Right ventricle myocardium superior (tissue), 1 donor: Measurements from ENCODE around the gene FBLN1. TPM values are rescaled to one million over a fixed set of nuclear protein-coding genes. Genes with fewer than 3 reads are reported as not detected.

Source experiments
- ATAC-seq: fragments of 200-7000 bp; cut with Tn5 transposase; one replicate; pipeline ENCODE4 v1.9.1; 2020; ENCODE audit warnings: mild to moderate bottlenecking; ENCODE audit not compliant: poor library complexity
- DNase-seq: peaks from one replicate; pipeline ENCODE4 v3.0.0-alpha.2; 2020
- intact Hi-C: fragments of 100-400 bp; cut with DNase I; formaldehyde crosslinking; loops from one replicate; pipeline ENCODE4 v1.11.2; 2022
- total RNA-seq: library from RNA; stranded (reverse); fragmentation: NEBNext Ultra II Directional; extraction: Animal tissue kit (Norgen Biotek cat#: 25700); gene quantifications from one replicate; pipeline ENCODE4 v1.2.1, GENCODE V29; 2021
- donor health status: DM: no; HTN: yes; CAD: no; lungs with severe emphysema.

Gene FBLN1
- total RNA-seq, 1 donor from 2014 or later = 89.5 TPM

GRCh38 chr22:45575607-45576272, 73.1 kb downstream of the FBLN1 start:
- DNase-seq (no peak), ATAC-seq (peak; percentile 40)
- intact Hi-C loops = no loop called here

GRCh38 chr22:45576273-45576625, 73.6 kb downstream of the FBLN1 start:
- intact Hi-C loops = no loop called here
- ATAC-seq (no peak), DNase-seq (no peak)

- no peak for ATAC-seq
- intact Hi-C loops = no loop called here
- no peak for DNase-seq
Measured at GRCh38 chr22:45576730-45577464, 74.2 kb downstream of the FBLN1 start.

GRCh38 chr22:45577746-45578523, 75.3 kb downstream of the FBLN1 start:
- ATAC-seq = peak; percentile 86
- DNase-seq = peak; percentile 89
- intact Hi-C loops = no loop called here

DNA sequence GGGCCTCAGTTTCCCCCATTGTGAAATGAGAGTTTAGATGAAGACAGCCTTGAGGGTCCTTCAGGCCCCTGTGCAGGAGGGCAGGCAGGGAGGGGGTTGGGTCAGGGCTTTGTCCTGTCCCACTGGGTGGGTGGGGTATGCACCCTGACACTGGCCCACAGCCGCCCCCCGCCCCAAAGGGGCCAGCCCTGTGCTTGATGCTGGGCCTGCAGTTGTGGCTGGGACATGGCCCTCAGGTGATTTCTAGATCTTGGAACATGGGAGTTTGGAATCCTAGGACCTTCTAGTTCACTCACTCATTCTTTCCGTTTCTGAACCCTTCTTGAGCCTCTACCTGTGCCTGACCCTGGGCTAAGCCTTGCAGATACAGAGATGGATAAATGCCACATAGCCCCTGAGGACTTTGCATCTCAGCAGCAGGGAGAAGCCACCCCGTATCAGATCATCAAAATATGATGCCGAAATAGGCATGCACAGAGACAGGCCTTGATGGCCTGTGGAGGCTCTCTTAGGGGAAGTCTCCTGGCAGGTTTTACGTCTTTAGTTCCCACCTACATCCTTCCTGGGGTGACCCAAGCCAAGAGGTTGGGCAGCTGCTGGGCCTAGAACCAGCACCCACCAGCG, 76.0 kb downstream of the FBLN1 start:
- DNase-seq = no peak
- ATAC-seq = no peak
- intact Hi-C loops = no loop called here

- intact Hi-C loops = no loop called here
- DNase-seq (no peak), ATAC-seq (no peak)
Measured at GRCh38 chr22:45579306-45579705, 76.6 kb downstream of the FBLN1 start.

DNA sequence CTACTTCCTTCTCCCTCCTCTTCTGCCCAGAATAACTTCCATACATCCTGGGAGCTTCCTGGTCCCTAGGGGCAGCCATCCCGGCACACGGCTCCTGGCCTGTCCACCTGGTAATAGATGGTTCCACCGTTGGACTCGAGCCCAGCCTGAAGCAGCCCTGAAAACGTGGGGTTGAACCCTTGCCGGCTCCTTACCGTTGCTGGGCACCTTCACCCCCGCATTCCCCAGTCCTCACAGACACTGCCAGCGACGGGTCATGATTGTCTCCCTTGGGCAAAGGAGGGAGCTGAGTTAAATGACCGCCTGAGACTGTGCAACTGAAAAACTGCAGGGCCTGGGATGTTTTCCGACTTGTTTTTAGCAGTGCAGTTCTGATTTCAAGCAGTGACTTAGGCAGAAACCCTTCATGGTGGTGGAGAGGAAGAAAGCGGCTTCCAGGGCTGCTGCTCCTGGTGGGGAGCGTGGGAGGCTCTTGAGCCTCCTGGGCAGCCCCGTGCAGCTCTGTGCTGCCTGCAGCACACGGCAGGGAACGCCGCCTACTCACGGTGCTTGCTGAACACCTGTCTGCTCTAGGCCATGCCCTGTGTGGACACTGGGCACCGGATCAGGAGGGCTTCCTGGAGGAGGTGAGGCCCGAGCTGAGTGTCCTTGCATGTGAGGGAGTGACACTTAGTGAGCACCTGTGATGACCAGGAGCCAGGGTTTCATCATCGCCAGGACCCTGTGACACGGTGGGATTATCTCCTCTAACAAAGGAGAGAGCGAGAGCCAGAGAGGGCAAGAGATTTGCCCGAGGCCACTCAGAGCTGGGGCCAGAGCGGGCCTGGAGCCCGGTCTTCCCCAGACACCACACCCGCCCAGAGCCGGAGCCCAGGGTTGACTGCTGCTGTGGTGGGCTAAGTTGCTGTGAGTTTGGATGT, 77.4 kb downstream of the FBLN1 start:
- no peak for DNase-seq
- intact Hi-C loops = no loop called here
- no peak for ATAC-seq

- intact Hi-C loops = no loop called here
- ATAC-seq (no peak), DNase-seq (no peak)
Measured at GRCh38 chr22:45580726-45581381, 78.2 kb downstream of the FBLN1 start.

GRCh38 chr22:45581549-45582080, 78.9 kb downstream of the FBLN1 start:
- intact Hi-C loops = no loop called here

GRCh38 chr22:45582236-45582954, 79.7 kb downstream of the FBLN1 start:
- ATAC-seq (no peak), DNase-seq (no peak)
- intact Hi-C loops = no loop called here

More at GRCh38 chr22:45581549-45582080, 78.9 kb downstream of the FBLN1 start:
- no peak for ATAC-seq
- no peak for DNase-seq

GRCh38 chr22:45582955-45583320, 80.3 kb downstream of the FBLN1 start:
- DNase-seq (no peak), ATAC-seq (no peak)
- intact Hi-C loops = no loop called here

GRCh38 chr22:45583504-45583903, 80.8 kb downstream of the FBLN1 start:
- DNase-seq (no peak), ATAC-seq (no peak)
- intact Hi-C loops = no loop called here

DNA sequence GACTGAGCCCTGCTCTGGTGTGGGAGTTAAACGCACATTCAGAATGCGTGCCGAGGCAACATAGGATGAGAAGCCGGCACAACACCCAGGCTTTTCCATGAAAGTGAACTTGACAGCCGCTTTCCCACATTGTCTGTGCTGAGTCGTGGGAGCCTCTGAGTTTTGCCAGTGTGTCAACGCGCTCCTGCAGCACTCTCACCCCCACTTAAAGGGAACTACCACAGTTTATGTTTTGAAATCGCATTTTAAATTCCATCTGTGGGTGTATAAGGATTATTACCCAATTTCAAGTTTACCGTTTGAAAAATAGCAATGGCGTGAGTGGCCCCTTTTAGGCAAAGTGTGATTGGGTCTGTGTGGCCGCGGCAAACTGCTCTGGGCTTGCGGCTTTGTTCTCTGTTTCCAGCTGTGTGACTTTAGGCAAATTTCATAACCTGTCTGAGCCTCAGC, 81.5 kb downstream of the FBLN1 start:
- ATAC-seq (no peak), DNase-seq (no peak)
- intact Hi-C loops = no loop called here

GRCh38 chr22:45584621-45585436, 82.1 kb downstream of the FBLN1 start:
- DNase-seq (no peak), ATAC-seq (no peak)
- intact Hi-C loops = no loop called here

GRCh38 chr22:45585437-45585755, 82.7 kb downstream of the FBLN1 start:
- intact Hi-C loops = no loop called here
- ATAC-seq (peak; percentile 41), DNase-seq (peak; percentile 60)

DNA sequence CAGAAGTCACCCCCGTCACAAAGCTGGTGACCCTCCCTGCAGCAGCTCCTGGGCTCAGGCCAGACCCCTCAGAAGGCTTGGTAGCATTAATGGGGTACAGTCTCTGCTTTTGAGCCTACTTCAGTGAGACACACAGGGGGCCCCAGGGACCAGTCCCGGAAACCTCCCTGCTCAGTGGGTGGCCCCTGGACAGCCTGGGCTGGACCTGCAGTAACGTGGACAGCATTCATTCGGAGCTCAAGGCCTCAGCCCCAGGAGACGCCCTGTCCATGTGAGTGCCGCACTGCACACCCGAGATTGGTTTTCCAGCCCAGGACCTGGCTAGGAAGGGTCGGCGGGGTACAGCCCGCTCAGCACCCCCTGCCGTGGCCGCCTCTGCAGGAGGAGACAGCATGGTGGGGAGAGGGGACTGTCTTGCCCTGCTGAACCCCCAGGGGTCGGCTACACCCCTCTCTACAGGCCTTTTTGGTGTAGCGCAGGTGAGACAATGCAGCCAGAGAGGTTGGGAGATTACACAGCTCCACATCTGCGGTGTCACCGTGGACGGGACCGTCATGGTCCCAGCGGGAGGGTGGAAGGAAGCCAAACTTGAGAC, 83.4 kb downstream of the FBLN1 start:
- intact Hi-C loops = no loop called here
- DNase-seq = no peak
- ATAC-seq = no peak
